ENCODE data around the gene TSPAN8. TPM values are rescaled to one million over a fixed set of nuclear protein-coding genes. Genes with fewer than 3 reads are reported as not detected.

Gene TSPAN8
- total RNA-seq, 4 donors from 2014 or later: 0.29 to 16.3 (median 1.6) TPM

- DNase-seq: no peak
- no peaks in the 10 kb centered on the region for H3K4me1 ChIP-seq
- TF ChIP-seq CTCF (IDR thresholded peaks at IDR 0.05): no peak
- TF ChIP-seq POLR2A (IDR thresholded peaks at IDR 0.05): no peak
- intact Hi-C loops (cut with DNase I; ENCODE audit: low total_unique reads): no loop called here
- no peaks in the 10 kb centered on the region for H3K9me3 ChIP-seq
- H3K27ac ChIP-seq: no peak overlapping the region
- H3K36me3 ChIP-seq: no peaks in the 10 kb centered on the region
- H3K27me3 ChIP-seq: no peaks in the 10 kb centered on the region
- H3K4me3 ChIP-seq: no peak overlapping the region
These were observed 28.9 kb upstream of the TSPAN8 start for GRCh38 chr12:71186571-71187288.

- Histone ChIP-seq H3K4me1 (no peaks in the 10 kb centered on the region), H3K9me3 (no peaks in the 10 kb centered on the region), H3K27me3 (no peaks in the 10 kb centered on the region), H3K36me3 (no peaks in the 10 kb centered on the region), H3K27ac (no peak overlapping the region), H3K4me3 (no peak overlapping the region)
- no peak for DNase-seq
- no peak for TF ChIP-seq POLR2A (IDR thresholded peaks at IDR 0.05)
- TF ChIP-seq CTCF (IDR thresholded peaks at IDR 0.05): no peak
- intact Hi-C loops (cut with DNase I; ENCODE audit: low total_unique reads): no loop called here
These were observed 26.0 kb upstream of the TSPAN8 start for GRCh38 chr12:71183846-71184245.

GRCh38 chr12:71183018-71183417 lies 25.2 kb upstream of the TSPAN8 start:
- H3K27ac ChIP-seq: no peak overlapping the region
- DNase-seq: no peak
- H3K36me3 ChIP-seq: no peaks in the 10 kb centered on the region
- intact Hi-C loops (cut with DNase I; ENCODE audit: low total_unique reads): no loop called here
- TF ChIP-seq POLR2A (IDR thresholded peaks at IDR 0.05): no peak
- TF ChIP-seq CTCF (IDR thresholded peaks at IDR 0.05): no peak
- H3K27me3 ChIP-seq: no peaks in the 10 kb centered on the region
- H3K4me1 ChIP-seq: no peaks in the 10 kb centered on the region
- H3K4me3 ChIP-seq: no peak overlapping the region
- H3K9me3 ChIP-seq: no peaks in the 10 kb centered on the region

GRCh38 chr12:71178162-71178561 lies 20.4 kb upstream of the TSPAN8 start:
- Histone ChIP-seq H3K9me3 (no peaks in the 10 kb centered on the region), H3K4me1 (no peaks in the 10 kb centered on the region), H3K4me3 (no peak overlapping the region), H3K27me3 (no peaks in the 10 kb centered on the region), H3K36me3 (no peaks in the 10 kb centered on the region), H3K27ac (no peak overlapping the region)
- intact Hi-C loops (cut with DNase I; ENCODE audit: low total_unique reads): no loop called here
- DNase-seq: no peak
- TF ChIP-seq POLR2A (IDR thresholded peaks at IDR 0.05) (no peak), CTCF (IDR thresholded peaks at IDR 0.05) (no peak)

- no peak for DNase-seq
- TF ChIP-seq CTCF (IDR thresholded peaks at IDR 0.05) (no peak), POLR2A (IDR thresholded peaks at IDR 0.05) (no peak)
- no peaks in the 10 kb centered on the region for H3K36me3 ChIP-seq
- H3K4me3 ChIP-seq: no peak overlapping the region
- H3K4me1 ChIP-seq: no peaks in the 10 kb centered on the region
- no peaks in the 10 kb centered on the region for H3K27me3 ChIP-seq
- H3K27ac ChIP-seq: no peak overlapping the region
- H3K9me3 ChIP-seq: no peaks in the 10 kb centered on the region
- intact Hi-C loops (cut with DNase I; ENCODE audit: low total_unique reads): no loop called here
These were observed 17.0 kb upstream of the TSPAN8 start for GRCh38 chr12:71174825-71175224.
